NCI-H2171 (cell line): Measurements from ENCODE around the gene TBL1X.

Experiments
- DNase-seq: peaks from one replicate; lab custom pipeline; 2025; lab: John Stamatoyannopoulos, UW

The TBL1X gene

GRCh38 chrX:9498236-9498635, 33.4 kb downstream of the TBL1X start:
- no peak for DNase-seq

DNA sequence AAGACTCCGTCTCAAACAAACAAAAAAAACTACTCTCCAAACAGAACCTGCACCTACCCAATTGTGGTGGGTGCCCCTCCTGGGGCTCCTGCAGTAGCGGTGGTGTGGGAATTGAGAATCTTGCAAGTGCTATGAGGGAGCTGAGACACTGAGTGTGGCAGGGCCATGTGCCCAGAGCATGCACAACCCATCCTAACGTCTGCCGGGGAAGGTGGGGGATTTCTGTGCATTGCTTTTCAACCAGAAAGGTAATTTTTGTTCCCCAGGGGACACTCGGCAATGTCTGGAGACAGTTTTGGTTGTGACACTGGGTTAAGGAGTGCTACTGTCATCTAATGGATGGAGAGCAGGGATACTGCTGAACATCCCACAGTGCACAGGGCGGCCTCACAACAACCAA, 35.7 kb downstream of the TBL1X start:
- DNase-seq: no peak

DNA sequence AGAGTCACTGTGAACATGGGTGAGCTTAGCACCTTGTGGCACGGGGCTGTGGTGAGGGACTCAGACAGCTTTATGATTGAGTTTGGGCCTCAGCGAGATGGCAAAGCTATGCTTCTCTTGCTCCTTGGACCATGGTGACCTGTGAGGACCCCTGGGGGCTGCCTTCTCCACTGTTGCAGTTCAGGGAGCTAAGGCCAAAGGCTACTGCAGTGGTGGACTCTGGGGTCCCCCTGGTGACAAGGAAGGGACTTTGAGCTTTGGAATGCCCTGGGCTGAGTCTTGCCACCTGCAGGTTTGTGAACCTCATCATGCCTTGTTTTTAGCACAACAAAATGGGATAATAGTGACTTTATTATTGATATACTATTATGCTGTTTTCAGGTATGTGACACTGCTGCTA, 36.5 kb downstream of the TBL1X start:
- no peak for DNase-seq

GRCh38 chrX:9503261-9503660, 38.4 kb downstream of the TBL1X start:
- DNase-seq: no peak

- no peak for DNase-seq
These were observed 45.5 kb downstream of the TBL1X start for GRCh38 chrX:9510366-9510765.

DNA sequence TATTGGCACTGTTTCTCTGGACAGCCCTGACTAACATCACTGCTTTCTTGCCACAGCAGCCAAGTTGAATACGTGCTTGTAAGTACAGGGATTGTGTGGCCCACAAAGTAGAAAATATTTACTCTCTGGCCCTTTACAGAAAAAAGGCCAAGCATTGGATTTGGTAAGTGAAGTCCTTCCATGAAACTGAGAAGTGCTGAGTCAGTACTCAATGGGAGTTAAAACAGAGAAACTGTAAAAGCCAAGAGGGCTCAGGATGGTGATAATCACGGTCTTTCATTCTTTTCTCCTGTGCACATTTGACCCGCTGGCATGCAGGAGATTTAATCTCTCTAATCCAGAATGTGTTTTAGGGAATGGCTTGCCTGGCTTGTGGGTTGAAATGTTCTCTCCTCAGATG, 46.1 kb downstream of the TBL1X start:
- no peak for DNase-seq

DNA sequence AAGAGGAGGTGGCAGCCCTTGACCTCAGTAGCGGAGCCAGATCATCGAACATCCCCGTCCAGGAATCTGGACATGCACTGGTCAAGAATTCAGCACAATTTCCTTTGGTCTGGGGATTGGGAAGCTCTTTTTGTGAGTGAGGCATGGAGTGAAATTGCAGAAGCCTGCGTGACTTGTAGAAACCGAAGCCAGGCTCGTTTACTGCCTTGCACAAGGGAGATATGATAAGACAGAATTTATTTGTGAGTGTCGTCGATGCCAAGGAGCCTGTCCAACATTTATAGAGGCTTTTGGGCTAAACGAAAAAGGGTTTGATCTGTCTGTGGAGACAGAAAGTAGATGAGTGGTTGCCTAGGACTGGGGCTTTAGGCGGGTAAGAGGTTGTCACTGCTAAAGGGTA, 50.6 kb downstream of the TBL1X start:
- no peak for DNase-seq

DNA sequence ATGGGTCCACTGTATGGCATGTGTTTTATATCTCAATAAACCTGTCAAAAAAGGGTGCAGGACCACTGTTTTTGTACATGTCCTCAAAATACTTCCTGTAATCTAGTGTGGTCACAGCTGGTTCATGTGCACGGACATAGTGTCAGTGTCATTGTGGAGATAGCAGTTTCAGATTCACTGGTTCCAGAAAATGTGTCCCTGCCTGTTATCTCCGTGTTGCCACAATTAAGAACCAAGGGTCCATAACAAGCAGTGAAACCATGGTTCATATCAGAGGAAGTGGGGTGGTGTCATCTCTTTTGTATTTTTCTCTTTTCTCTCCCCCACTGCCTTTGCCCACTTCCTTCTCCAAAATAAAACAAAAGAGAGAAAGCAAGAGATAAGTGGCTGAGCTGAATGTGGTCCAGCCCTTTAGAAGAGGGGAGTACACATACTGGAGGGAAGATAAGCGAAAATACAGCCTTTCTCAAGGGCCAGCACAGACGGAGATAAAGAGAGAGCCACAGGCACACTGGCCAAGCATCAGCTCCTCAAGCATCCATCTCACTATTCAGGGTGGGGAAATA, 51.2 kb downstream of the TBL1X start:
- DNase-seq: no peak

- no peak for DNase-seq
These were observed 51.8 kb downstream of the TBL1X start for GRCh38 chrX:9516635-9517034.

DNA sequence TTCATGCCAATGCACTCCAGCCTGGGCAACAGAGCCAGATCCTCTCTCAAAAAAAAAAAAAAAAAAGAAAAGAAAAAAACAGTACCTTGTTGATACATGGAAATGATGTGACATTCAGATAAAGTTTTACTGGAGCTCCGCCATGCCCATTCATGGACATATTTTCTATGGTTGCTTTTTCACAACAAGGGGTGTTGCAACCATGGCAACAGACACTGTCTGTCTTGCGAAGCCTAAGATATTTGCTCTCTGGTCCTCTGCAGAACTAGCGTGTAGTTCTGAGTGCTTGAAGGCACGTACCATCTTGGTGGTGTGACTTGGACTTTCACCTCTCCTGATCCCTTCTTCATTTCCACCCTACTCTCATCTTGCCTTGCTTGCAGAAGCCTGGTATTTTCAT, 53.2 kb downstream of the TBL1X start:
- DNase-seq: no peak

GRCh38 chrX:9518889-9519288, 54.0 kb downstream of the TBL1X start:
- no peak for DNase-seq

DNA sequence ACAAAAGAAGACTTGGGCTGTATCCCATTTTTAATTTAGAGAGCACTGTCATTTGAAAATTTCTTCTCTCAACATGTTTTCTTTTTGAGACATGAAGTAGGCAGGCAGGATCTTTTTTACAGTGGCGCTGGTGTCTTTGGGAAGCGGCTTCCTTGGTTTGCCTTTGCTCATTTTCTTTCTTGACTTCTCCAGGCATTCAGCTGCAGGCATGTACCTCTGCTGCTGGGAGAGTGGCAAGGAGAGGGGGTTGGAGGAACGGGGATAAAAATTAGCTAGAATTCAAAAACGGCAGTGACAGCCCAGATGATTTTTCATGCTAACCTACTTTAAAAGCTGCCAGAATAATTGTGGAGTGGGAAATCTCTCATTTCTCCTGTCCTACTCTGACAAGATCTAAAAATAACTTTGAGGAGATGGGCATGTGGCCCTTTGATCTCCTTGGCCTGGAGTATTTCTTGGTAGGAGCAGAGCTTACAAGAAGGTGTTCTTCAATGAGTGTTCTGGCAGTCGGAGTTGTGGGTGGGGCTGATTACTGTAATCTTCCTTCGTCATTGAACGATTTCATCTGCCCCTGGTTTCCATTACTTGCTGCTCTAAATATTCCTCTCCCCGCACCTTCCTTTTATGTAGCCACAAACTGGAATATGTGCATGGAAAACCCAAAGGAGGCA, 54.8 kb downstream of the TBL1X start:
- DNase-seq: no peak

DNA sequence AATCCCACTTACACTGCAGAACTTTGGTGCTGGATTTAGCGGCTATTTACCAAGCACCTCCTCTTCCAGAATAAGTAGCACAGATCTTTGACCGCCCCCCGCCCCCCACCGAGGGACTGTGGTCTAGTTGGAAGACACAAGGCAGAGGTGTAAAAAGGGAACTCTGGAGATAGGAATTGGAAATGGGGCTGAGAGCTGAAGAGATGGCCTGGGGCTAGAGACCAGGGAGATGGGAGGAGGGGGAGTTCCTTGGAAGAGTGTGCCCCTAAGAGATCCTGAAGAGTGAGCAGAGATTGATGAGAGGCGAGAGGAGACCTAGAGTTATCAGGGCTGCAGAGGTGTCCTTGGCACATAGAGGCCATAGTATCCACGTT, 55.3 kb downstream of the TBL1X start:
- no peak for DNase-seq

DNA sequence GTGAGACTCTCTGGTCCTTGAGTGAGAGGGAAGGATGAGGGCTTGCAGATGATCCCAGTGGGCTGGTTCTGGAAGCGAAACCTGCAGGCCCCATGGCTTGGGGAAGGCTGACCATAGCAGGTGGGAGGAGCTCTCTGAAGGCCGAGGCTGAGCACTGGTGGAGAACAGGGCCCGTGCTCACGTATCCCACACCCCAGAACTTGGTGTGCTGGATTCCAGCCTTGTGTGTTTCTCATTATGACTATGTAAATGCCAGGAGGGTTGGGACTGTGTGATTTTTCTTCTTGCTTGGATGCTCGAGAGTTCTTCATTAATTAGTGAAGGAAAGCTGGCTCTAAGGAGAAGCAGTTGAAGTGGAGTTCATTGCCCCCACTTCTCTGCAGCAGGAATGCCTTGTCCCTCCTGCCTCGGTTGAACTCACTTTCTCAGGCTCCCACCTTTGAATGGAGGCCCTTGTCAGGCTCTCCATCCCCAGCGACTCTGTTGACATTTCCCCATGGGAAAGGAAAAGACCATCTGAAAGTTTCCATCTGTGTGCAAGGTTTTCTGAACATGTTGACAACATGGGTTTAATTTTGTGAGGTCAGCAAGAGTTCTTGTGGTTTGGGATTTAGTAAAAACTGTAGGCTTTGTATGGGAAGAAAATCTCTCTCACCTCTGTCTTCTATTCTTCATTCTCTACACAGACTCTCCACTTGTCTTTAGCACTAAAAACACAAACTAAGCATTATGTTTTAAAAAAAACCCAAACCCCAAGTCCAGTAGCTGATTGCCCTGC, 57.7 kb downstream of the TBL1X start:
- no peak for DNase-seq

DNA sequence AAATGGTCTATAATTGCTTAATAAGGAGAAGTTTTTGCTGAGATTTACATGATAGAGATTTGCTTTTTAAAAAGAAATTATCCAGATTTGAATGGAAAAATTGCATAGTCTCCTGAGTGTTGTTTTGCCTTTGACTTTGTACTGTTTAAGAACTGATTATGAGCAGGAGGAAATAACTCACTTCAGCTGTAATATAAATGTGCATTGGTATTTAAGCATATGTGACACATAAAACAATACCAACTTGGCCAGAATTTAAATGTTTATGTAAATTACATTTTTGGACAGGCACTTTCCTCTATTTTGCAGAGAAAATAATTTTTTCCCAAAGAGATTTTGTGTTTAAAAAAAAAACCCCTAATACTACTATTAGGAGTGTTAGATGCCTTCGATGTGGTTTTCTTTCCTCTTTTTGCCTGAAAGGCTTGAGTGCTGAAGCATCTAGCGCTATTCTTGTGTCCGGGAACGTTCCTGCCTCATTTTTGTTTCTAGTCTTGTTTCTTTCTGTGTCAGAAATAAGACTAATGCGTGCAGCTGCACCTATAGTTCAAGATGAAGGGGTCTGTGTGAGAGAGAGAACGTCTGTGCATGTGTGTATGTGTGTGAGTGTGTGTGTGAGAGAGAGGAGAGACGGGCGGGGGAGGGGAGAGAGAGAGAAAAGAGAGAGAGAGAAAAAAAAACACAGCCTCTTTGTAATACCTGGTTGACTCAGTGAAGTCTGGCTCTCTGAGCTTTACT, 60.8 kb downstream of the TBL1X start:
- no peak for DNase-seq

- no peak for DNase-seq
These were observed 62.1 kb downstream of the TBL1X start for GRCh38 chrX:9526965-9527364.

- no peak for DNase-seq
These were observed 63.6 kb downstream of the TBL1X start for GRCh38 chrX:9528498-9528897.

DNA sequence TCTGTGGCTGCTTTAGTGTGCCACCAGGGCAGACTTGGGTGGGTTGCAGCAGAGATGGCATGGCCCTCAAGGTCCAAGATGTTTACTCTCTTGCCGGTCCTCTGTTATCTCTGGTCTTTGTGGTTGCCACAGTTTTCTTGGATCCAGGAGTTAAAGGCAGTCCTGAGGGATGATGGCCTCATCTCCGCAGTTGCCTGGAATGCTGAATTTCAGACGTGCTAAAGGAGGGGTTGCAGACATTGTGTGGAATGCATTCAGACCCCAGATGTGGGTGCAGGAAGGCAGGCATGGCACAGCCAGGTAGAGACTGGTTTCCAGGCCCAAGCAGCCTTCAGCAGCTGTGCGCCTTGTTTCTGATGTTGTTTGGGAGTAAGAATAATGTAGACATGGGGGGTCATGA, 64.4 kb downstream of the TBL1X start:
- DNase-seq: no peak

DNA sequence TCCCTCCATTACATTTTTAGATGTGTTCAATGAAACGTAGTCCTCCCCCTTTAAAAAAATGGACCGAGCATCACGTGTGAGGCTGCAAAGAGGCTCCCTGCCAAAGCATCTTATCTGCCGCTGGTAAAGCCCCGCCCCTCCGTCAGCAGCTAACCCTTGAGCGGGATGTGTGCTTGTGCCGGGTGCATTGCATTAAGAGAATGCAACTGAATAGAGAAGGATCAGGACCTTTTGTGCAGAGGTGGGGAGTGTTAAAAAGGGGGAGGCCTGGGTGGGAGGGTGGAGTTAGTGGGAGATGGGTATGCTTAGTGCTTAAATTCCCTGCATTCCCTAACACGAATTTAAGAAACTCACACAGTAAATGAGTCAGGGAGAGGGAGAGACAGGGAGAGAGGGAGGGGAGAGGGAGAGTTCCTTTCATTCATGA, 66.0 kb downstream of the TBL1X start:
- DNase-seq: peak; percentile 80

DNA sequence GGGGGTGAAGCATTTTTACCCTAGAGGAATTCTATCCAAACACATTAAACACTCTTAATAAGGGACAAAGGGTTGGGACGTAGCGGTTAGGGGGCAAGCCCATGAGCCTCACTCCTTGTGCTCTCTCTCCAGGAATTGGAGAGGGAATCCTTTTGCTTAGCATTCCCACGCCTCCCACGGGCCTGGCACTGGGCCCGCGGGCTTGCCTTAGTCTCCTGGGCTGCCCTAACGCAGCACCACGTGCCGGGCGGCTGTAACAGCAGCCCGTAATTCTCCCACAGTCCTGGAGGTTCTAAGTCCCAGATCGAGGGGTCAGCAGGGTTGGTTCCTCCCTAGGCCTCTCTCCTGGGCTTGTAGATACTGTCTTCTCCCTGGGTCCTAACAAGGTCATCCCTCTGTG, 67.5 kb downstream of the TBL1X start:
- no peak for DNase-seq

DNA sequence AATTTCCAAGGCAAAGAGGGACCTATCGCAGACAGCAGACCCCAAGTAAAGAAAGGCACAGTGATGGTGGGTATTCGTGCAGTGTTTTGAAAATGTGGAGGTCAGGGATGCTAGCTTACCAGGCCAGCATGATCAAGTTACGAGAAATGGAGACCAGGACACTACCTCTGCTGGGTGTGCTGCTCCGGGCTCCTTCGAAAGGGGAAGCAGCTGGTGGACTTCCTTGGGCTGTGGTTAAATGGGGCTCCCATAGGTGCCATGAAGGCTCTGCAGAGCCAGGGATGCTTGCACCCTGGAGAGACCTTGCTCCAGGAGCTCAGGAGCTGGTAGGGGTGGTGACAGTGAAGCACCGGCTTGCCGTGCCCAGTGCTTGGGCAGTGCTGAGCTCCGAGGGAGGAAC, 68.8 kb downstream of the TBL1X start:
- no peak for DNase-seq

DNA sequence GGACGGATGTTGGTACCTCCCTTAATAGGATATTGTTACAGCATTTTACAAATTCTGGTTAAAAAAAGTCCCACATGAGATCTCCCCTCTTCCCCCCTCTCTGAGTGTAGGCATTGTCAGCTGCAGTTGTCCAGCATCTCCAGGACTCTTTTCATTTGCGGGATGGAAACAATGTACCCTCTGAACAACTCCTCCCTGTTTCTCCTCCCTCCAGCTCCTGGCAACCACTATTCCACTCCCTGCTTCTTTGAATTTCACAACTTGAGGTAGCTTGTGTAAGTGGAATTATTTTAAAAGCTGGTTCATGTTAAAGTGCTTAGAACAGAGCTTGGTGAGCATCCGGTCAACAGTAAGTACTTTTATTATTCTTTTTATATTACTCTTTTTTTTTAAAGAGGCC, 69.8 kb downstream of the TBL1X start:
- DNase-seq: no peak

GRCh38 chrX:9535101-9535500, 70.2 kb downstream of the TBL1X start:
- no peak for DNase-seq
